Neural progenitor cell (in vitro differentiated cells): Measurements from ENCODE around the gene LRRC59. TPM values are rescaled to one million over a fixed set of nuclear protein-coding genes. Genes with fewer than 3 reads are reported as not detected.

Experiments used
- DNase-seq: peaks from one replicate; pipeline ENCODE4 v3.0.0-alpha.2; 2016; ENCODE audit warnings: low spot score
- H2AFZ ChIP-seq: fragments of 200-600 bp; sonication (generic); replicated peaks from 2 replicates; pipeline ENCODE4 v1.6.1; 2016; ENCODE audit warnings: antibody characterized with exemption
- H3F3A ChIP-seq: fragments of 200-600 bp; sonication (generic); 2 replicates; pipeline ENCODE4 v1.6.1; 2016; ENCODE audit warnings: antibody characterized with exemption, low read depth
- H3K27ac ChIP-seq: fragments of 200-600 bp; sonication (generic); 2 replicates; pipeline ENCODE4 v1.5.1; 2016; ENCODE audit warnings: mild to moderate bottlenecking
- H3K27me3 ChIP-seq: fragments of 200-600 bp; sonication (generic); 2 replicates; pipeline ENCODE4 v1.6.1; 2016; ENCODE audit warnings: mild to moderate bottlenecking, moderate library complexity
- H3K36me3 ChIP-seq: fragments of 200-600 bp; sonication (generic); 2 replicates; pipeline ENCODE4 v1.5.1; 2016
- H3K4me1 ChIP-seq: fragments of 200-600 bp; sonication (generic); 2 replicates; pipeline ENCODE4 v1.6.1; 2016; ENCODE audit warnings: mixed run types
- H3K4me2 ChIP-seq: fragments of 200-600 bp; sonication (generic); 2 replicates; pipeline ENCODE4 v1.6.1; 2016
- H3K4me3 ChIP-seq: fragments of 200-600 bp; sonication (generic); 2 replicates; pipeline ENCODE4 v1.5.1; 2016
- H3K79me2 ChIP-seq: fragments of 200-600 bp; sonication (generic); 2 replicates; pipeline ENCODE4 v1.6.1; 2016; ENCODE audit warnings: low read depth
- H3K9ac ChIP-seq: fragments of 200-600 bp; sonication (generic); 2 replicates; pipeline ENCODE4 v1.6.1; 2016
- H3K9me3 ChIP-seq: fragments of 200-600 bp; sonication (generic); 2 replicates; pipeline ENCODE4 v1.5.1; 2016; ENCODE audit warnings: low read depth
- H4K20me1 ChIP-seq: fragments of 200-600 bp; sonication (generic); 2 replicates; pipeline ENCODE4 v1.6.1; 2016; ENCODE audit warnings: low read depth
- H3K27ac Mint-ChIP-seq: 3 replicates; pipeline ENCODE4 v1.8.0; 2021; ENCODE audit warnings: mixed read lengths
- H3K27me3 Mint-ChIP-seq: 2 replicates; pipeline ENCODE4 v1.8.0; 2022; ENCODE audit warnings: low read depth, mild to moderate bottlenecking, inconsistent platforms, moderate library complexity, mixed read lengths; ENCODE audit not compliant: insufficient read depth
- H3K36me3 Mint-ChIP-seq: 3 replicates; pipeline ENCODE4 v1.8.0; 2021; ENCODE audit warnings: mixed read lengths
- H3K4me1 Mint-ChIP-seq: 3 replicates; pipeline ENCODE4 v1.8.0; 2021; ENCODE audit warnings: mixed read lengths
- H3K4me3 Mint-ChIP-seq: 3 replicates; pipeline ENCODE4 v1.8.0; 2021; ENCODE audit warnings: mild to moderate bottlenecking, moderate library complexity, mixed read lengths
- H3K9me3 Mint-ChIP-seq: 3 replicates; pipeline ENCODE4 v1.8.0; 2020; ENCODE audit warnings: mixed read lengths
- EZH2 ChIP-seq: fragments of 200-600 bp; sonication (generic); IDR thresholded peaks from 2 replicates; pipeline ENCODE4 v1.6.1; 2017; ENCODE audit warnings: antibody characterized with exemption, mild to moderate bottlenecking, moderate library complexity
- EZH2phosphoT487 ChIP-seq: fragments of 200-600 bp; sonication (generic); IDR thresholded peaks from 2 replicates; pipeline ENCODE4 v1.6.1; 2017; ENCODE audit warnings: antibody characterized with exemption
- total RNA-seq: library from RNA; depleted of rRNA; stranded (reverse); fragments of >200 nt; gene quantifications from 2 replicates; pipeline ENCODE4 v1.2.3, GENCODE V29; 2015; ENCODE audit warnings: low replicate concordance
- TF ChIP-seq, protein P1 (sequence below): fragments of 200-600 bp; sonication (generic); IDR thresholded peaks from 2 replicates; pipeline ENCODE4 v1.5.1; 2017; ENCODE audit warnings: antibody characterized with exemption, mild to moderate bottlenecking

LRRC59 gene
- total RNA-seq, 1 donor from 2014 or later: 57.0 TPM

DNA sequence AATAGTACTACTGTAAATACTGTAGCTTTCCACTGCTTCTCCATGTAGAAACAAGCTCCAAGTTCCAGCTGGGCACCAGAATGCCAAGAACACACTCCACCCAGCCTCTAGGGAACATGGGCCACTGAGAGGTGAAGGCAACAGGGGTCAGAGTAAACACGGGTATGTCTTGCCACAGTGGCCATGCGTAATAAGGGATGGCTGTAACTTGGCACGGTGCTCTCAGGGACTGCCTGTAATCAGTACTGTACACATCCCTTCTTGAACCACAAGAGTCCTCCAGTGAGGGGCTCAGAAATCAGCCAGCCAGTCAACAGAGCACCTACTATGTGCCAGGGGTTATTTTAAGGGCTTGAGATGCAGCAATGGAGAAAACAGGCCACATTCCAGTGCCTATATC is 10.8 kb downstream of the LRRC59 start:
- Histone ChIP-seq H4K20me1 (peaks cover 4% of the 10 kb centered on the region), H3F3A (no peaks in the 10 kb centered on the region), H3K27me3 (no peaks in the 10 kb centered on the region), H3K79me2 (no peaks in the 10 kb centered on the region), H3K9ac (no peak overlapping the region), H2AFZ (no peak overlapping the region), H3K27ac (no peak overlapping the region), H3K4me1 (no peaks in the 10 kb centered on the region), H3K4me3 (no peak overlapping the region), H3K4me2 (no peak overlapping the region), H3K36me3 (no peaks in the 10 kb centered on the region), H3K9me3 (no peaks in the 10 kb centered on the region)
- H3K4me1 Mint-ChIP-seq: no peaks in the 10 kb centered on the region
- no peak overlapping the region for H3K4me3 Mint-ChIP-seq
- DNase-seq: no peak
- TF ChIP-seq, protein P1, sequence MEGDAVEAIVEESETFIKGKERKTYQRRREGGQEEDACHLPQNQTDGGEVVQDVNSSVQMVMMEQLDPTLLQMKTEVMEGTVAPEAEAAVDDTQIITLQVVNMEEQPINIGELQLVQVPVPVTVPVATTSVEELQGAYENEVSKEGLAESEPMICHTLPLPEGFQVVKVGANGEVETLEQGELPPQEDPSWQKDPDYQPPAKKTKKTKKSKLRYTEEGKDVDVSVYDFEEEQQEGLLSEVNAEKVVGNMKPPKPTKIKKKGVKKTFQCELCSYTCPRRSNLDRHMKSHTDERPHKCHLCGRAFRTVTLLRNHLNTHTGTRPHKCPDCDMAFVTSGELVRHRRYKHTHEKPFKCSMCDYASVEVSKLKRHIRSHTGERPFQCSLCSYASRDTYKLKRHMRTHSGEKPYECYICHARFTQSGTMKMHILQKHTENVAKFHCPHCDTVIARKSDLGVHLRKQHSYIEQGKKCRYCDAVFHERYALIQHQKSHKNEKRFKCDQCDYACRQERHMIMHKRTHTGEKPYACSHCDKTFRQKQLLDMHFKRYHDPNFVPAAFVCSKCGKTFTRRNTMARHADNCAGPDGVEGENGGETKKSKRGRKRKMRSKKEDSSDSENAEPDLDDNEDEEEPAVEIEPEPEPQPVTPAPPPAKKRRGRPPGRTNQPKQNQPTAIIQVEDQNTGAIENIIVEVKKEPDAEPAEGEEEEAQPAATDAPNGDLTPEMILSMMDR: no peak
- TF ChIP-seq EZH2 (no peak), EZH2phosphoT487 (no peak)
- H3K27me3 Mint-ChIP-seq: peaks cover 2% of the 10 kb centered on the region
- no peak overlapping the region for H3K27ac Mint-ChIP-seq
- peaks cover 32% of the 10 kb centered on the region for H3K36me3 Mint-ChIP-seq
- H3K9me3 Mint-ChIP-seq: no peaks in the 10 kb centered on the region

DNA sequence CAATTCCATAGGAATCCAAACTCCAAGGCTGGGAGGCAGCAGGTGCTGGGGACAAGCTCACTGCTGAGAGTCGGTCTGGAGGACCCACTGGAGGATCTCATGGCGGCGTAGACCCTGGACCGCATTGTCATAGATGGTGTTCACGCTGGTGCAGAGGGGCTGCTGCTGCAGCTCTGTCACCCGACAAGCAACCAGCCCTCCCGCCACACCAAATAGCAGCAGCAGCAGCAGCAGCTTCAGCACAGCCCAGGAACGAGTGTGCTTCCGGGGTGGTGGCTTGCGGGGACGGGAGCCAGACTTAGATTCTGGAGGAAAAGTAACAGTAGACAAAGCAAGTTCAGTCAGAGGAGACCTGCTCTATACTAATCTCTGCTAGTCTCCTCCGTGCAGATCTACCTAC is 14.4 kb downstream of the LRRC59 start:
- H4K20me1 ChIP-seq: peaks cover under 1% of the 10 kb centered on the region
- DNase-seq: no peak
- peaks cover 31% of the 10 kb centered on the region for H3K36me3 Mint-ChIP-seq
- no peaks in the 10 kb centered on the region for H3K27me3 ChIP-seq
- H3K79me2 ChIP-seq: no peaks in the 10 kb centered on the region
- H3K27ac Mint-ChIP-seq: no peak overlapping the region
- no peaks in the 10 kb centered on the region for H3K9me3 Mint-ChIP-seq
- H3K27me3 Mint-ChIP-seq: peaks cover 2% of the 10 kb centered on the region
- H3K4me3 ChIP-seq: no peak overlapping the region
- no peaks in the 10 kb centered on the region for H3K4me1 Mint-ChIP-seq
- TF ChIP-seq, protein P1: no peak
- no peak for TF ChIP-seq EZH2
- no peak for TF ChIP-seq EZH2phosphoT487
- no peaks in the 10 kb centered on the region for H3K36me3 ChIP-seq
- H3K27ac ChIP-seq: no peak overlapping the region
- H3F3A ChIP-seq: no peaks in the 10 kb centered on the region
- no peak overlapping the region for H3K9ac ChIP-seq
- H3K4me2 ChIP-seq: no peak overlapping the region
- no peak overlapping the region for H3K4me3 Mint-ChIP-seq
- no peaks in the 10 kb centered on the region for H3K4me1 ChIP-seq
- H3K9me3 ChIP-seq: no peaks in the 10 kb centered on the region
- H2AFZ ChIP-seq: no peak overlapping the region

DNA sequence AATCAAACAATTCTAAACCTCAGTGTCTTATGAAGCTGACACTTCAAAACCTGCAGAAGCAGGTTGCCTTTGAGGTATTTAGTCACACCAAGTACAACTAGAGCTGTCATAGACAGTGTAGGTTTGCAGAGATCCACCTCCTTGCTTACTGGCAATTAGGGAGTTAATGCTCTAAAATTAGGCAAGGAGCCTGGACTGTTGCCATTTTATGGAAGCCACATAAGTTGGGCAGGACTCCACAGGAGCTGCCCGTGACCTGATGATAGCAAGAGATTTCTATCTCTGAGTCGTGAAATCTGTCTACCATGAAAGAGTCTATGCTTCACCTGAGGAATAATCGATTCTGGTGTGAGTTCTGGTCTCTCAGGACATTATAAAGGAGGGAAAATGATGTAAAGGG is 15.4 kb downstream of the LRRC59 start:
- Histone ChIP-seq H3K4me2 (no peak overlapping the region), H3K36me3 (no peaks in the 10 kb centered on the region), H3K4me1 (no peaks in the 10 kb centered on the region), H3F3A (no peaks in the 10 kb centered on the region), H4K20me1 (no peaks in the 10 kb centered on the region), H3K27ac (no peak overlapping the region), H3K4me3 (no peak overlapping the region), H3K79me2 (no peaks in the 10 kb centered on the region), H3K9me3 (no peaks in the 10 kb centered on the region), H3K9ac (no peak overlapping the region), H3K27me3 (no peaks in the 10 kb centered on the region), H2AFZ (no peak overlapping the region)
- no peak for TF ChIP-seq EZH2phosphoT487
- TF ChIP-seq, protein P1: no peak
- TF ChIP-seq EZH2: no peak
- H3K4me3 Mint-ChIP-seq: no peak overlapping the region
- no peak overlapping the region for H3K27ac Mint-ChIP-seq
- H3K36me3 Mint-ChIP-seq: peaks cover 23% of the 10 kb centered on the region
- no peak for DNase-seq
- no peaks in the 10 kb centered on the region for H3K4me1 Mint-ChIP-seq
- no peaks in the 10 kb centered on the region for H3K27me3 Mint-ChIP-seq
- no peaks in the 10 kb centered on the region for H3K9me3 Mint-ChIP-seq
